ENCODE results near the gene ATOH7.
"Not testable (repeated sequence)": the region's sequence is repeated elsewhere in the genome, so short reads cannot be mapped to it uniquely, and the experiment has no call there.

The ATOH7 gene

GRCh38 chr10:68202960-68203353 is 29.0 kb downstream of the ATOH7 start:
- FAIRE-seq (no peak), DNase-seq (ENCODE audit: insufficient read length) (no peak)
- TF ChIP-seq TAF1 (IDR thresholded peaks at IDR 0.05; ENCODE audit: borderline replicate concordance, low read depth, low read length) (no peak), POLR2A (IDR thresholded peaks at IDR 0.05; ENCODE audit: low read depth, low read length) (no peak), POLR2AphosphoS5 (IDR thresholded peaks at IDR 0.05; ENCODE audit: low read depth, low read length) (no peak)

DNA sequence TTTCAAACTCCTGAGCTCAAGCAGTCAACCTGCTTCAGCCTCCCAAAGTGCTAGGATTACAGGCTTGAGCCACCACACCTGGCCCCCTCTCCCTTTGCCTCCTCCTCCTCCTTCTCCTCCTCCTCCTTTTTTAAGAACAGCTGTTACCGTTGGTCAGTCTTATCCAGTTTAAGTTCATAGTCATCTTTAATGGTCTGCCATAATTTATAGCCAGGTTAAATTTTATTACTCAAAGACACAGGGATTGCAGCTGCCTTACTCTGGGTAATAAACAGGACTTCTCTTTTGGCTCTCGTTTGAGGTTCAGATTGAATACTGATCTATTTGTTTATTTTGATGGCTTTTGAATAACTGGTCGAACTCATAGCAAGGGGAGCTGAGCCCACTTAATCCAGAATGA is 35.2 kb downstream of the ATOH7 start:
- TF ChIP-seq POLR2AphosphoS5 (IDR thresholded peaks at IDR 0.05; ENCODE audit: low read depth, low read length) = no peak
- TF ChIP-seq TAF1 (IDR thresholded peaks at IDR 0.05; ENCODE audit: borderline replicate concordance, low read depth, low read length) = no peak
- DNase-seq (ENCODE audit: insufficient read length) = no peak
- FAIRE-seq = no peak

DNA sequence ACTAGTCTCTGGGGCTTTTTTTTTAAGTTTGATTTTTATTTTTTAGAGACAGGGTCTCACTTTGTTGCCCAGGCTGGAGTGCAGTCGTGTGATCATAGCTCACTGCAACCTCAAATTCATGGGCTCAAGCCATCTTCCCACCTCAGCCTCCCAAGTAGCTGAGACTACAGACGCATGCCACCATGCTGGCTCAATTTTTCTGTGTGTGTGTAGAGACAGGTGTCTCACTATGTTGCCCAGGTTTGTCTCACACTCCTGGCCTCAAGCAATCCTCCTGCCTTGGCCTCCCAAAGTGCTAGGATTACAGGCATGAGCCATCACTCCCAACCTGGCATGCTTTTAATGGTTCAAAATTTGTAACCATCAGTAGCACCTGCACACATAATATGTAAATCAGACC is 36.1 kb downstream of the ATOH7 start:
- DNase-seq (ENCODE audit: insufficient read length); FAIRE-seq: not testable (repeated sequence)

DNA sequence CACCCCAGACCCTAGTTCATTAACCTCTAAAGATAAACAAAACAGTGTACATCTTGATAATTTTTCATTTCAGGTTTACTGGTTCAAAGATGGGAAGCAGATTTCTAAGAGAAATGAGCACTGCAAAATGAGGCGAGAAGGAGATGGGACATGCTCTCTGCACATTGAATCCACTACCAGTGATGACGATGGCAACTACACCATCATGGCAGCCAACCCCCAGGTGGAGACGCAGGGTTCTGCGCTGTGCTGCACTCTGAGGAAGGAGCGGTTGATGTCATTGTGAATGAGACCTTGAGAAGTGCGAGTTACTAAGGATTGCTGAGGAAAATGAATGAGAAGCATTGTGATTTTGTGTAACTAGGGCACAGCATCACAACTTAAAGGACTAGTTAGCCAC is 37.6 kb downstream of the ATOH7 start:
- no peak for DNase-seq (ENCODE audit: insufficient read length)
- no peak for TF ChIP-seq POLR2A (IDR thresholded peaks at IDR 0.05; ENCODE audit: low read depth, low read length)
- TF ChIP-seq TAF1 (IDR thresholded peaks at IDR 0.05; ENCODE audit: borderline replicate concordance, low read depth, low read length) = no peak
- TF ChIP-seq POLR2AphosphoS5 (IDR thresholded peaks at IDR 0.05; ENCODE audit: low read depth, low read length) = no peak
- FAIRE-seq = no peak

DNA sequence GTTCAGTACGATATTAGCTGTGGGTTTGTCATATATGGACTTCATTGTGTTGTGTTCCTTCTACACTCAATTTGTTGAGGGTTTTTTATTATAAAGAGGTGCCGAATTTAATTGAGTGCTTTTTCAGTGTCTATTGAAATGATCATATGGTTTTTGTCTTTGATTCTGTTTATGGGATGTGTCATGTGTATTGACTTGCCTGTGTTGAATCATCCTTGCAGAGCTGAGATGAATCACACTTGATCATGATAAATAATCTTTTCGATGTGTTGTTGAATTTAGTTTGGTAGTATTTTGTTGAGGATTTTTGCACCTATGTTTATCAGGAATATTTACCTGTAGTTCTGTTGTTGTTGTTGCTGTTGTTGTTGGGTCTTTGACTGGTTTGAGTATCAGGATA is 39.8 kb downstream of the ATOH7 start:
- FAIRE-seq = peak; percentile 33

DNA sequence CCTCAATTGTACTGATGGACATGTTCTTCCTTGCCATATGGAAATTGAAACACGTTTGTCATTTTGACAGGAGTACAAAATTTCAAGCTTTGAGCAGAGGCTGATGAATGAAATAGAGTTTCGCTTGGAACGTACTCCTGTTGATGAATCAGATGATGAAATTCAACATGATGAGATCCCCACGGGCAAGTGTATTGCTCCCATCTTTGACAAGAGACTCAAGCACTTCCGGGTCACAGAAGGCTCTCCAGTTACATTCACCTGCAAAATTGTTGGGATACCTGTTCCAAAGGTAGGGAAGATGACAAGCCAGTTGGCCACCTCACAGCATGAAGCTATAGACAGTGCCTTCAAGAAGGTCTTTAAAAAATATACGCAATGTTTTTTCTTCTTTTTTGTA is 43.1 kb downstream of the ATOH7 start:
- FAIRE-seq (no peak), DNase-seq (ENCODE audit: insufficient read length) (no peak)
- TF ChIP-seq POLR2A (IDR thresholded peaks at IDR 0.05; ENCODE audit: low read depth, low read length) (no peak), TAF1 (IDR thresholded peaks at IDR 0.05; ENCODE audit: borderline replicate concordance, low read depth, low read length) (no peak), POLR2AphosphoS5 (IDR thresholded peaks at IDR 0.05; ENCODE audit: low read depth, low read length) (no peak)

More for the DNA sequence above, 39.8 kb downstream of the ATOH7 start:
- no peak for DNase-seq (ENCODE audit: insufficient read length)
- no peak for TF ChIP-seq TAF1 (IDR thresholded peaks at IDR 0.05; ENCODE audit: borderline replicate concordance, low read depth, low read length)
- no peak for TF ChIP-seq POLR2A (IDR thresholded peaks at IDR 0.05; ENCODE audit: low read depth, low read length)
- TF ChIP-seq POLR2AphosphoS5 (IDR thresholded peaks at IDR 0.05; ENCODE audit: low read depth, low read length) = no peak

- DNase-seq (ENCODE audit: insufficient read length) (no peak), FAIRE-seq (no peak)
- TF ChIP-seq TAF1 (IDR thresholded peaks at IDR 0.05; ENCODE audit: borderline replicate concordance, low read depth, low read length) (no peak), POLR2AphosphoS5 (IDR thresholded peaks at IDR 0.05; ENCODE audit: low read depth, low read length) (no peak), POLR2A (IDR thresholded peaks at IDR 0.05; ENCODE audit: low read depth, low read length) (no peak)
These were observed 46.8 kb downstream of the ATOH7 start for GRCh38 chr10:68185085-68185484.

GRCh38 chr10:68184546-68184945 is 47.4 kb downstream of the ATOH7 start:
- no peak for FAIRE-seq
- TF ChIP-seq POLR2A (IDR thresholded peaks at IDR 0.05; ENCODE audit: low read depth, low read length) = no peak
- TF ChIP-seq POLR2AphosphoS5 (IDR thresholded peaks at IDR 0.05; ENCODE audit: low read depth, low read length) = no peak
- no peak for TF ChIP-seq TAF1 (IDR thresholded peaks at IDR 0.05; ENCODE audit: borderline replicate concordance, low read depth, low read length)
- DNase-seq (ENCODE audit: insufficient read length) = no peak

Data from GM12892 (cell line).